GM12875 (cell line): ENCODE data around the gene TMUB2.

Source experiments
- H3K4me3 ChIP-seq: one replicate; pipeline ENCODE4 v1.5.1; 2011; ENCODE audit warnings: low read depth, low read length, control low read depth
- CTCF ChIP-seq: IDR thresholded peaks from 2 replicates; pipeline ENCODE4 v1.5.1; 2011; ENCODE audit warnings: low read depth, mild to moderate bottlenecking, control low read depth, inconsistent platforms, low read length, moderate library complexity, borderline replicate concordance; ENCODE audit not compliant: insufficient read depth

TMUB2 gene

GRCh38 chr17:44205962-44206824 lies 19.4 kb downstream of the TMUB2 start:
- H3K4me3 ChIP-seq: no peak overlapping the region
- peak; percentile 14; the same call in 1 of the 2 replicates for TF ChIP-seq CTCF

- no peak overlapping the region for H3K4me3 ChIP-seq
- no peak for TF ChIP-seq CTCF
Observed at GRCh38 chr17:44206825-44207155, 20.0 kb downstream of the TMUB2 start.

GRCh38 chr17:44207319-44207718 lies 20.5 kb downstream of the TMUB2 start:
- H3K4me3 ChIP-seq: no peak overlapping the region
- no peak for TF ChIP-seq CTCF

GRCh38 chr17:44207743-44208142 lies 21.0 kb downstream of the TMUB2 start:
- TF ChIP-seq CTCF: no peak
- H3K4me3 ChIP-seq: no peak overlapping the region

GRCh38 chr17:44209786-44210341 lies 23.1 kb downstream of the TMUB2 start:
- TF ChIP-seq CTCF: no peak
- no peak overlapping the region for H3K4me3 ChIP-seq

- peak; percentile 100 for TF ChIP-seq CTCF
- no peak overlapping the region for H3K4me3 ChIP-seq
Observed at GRCh38 chr17:44210342-44211192, 23.8 kb downstream of the TMUB2 start.
